RKO (cell line): ENCODE data around the gene SNX5.
"Not testable (repeated sequence)": the region's sequence is repeated elsewhere in the genome, so short reads cannot be mapped to it uniquely, and the experiment has no call there.

Experiments used
- DNase-seq: peaks from one replicate; pipeline ENCODE4 v3.0.0-alpha.2; 2016; ENCODE audit warnings: low spot score

The SNX5 gene

GRCh38 chr20:17960400-17960885 is 8.2 kb downstream of the SNX5 start:
- DNase-seq: not testable (repeated sequence)

- no peak for DNase-seq
These were observed 9.4 kb downstream of the SNX5 start for GRCh38 chr20:17959257-17959627.

- DNase-seq: no peak
These were observed 10.0 kb downstream of the SNX5 start for GRCh38 chr20:17958373-17959256.

- no peak for DNase-seq
These were observed 10.9 kb downstream of the SNX5 start for GRCh38 chr20:17957505-17958363.

GRCh38 chr20:17956099-17956685 is 12.4 kb downstream of the SNX5 start:
- DNase-seq: no peak

- no peak for DNase-seq
These were observed 13.3 kb downstream of the SNX5 start for GRCh38 chr20:17955302-17955701.

GRCh38 chr20:17953935-17954334 is 14.7 kb downstream of the SNX5 start:
- DNase-seq: no peak

GRCh38 chr20:17952692-17953684 is 15.6 kb downstream of the SNX5 start:
- no peak for DNase-seq

GRCh38 chr20:17951323-17951722 is 17.3 kb downstream of the SNX5 start:
- DNase-seq: no peak

- DNase-seq: no peak
These were observed 17.9 kb downstream of the SNX5 start for GRCh38 chr20:17950670-17951069.

- no peak for DNase-seq
These were observed 18.7 kb downstream of the SNX5 start for GRCh38 chr20:17949899-17950298.

- no peak for DNase-seq
These were observed 20.2 kb downstream of the SNX5 start for GRCh38 chr20:17948442-17948841.

GRCh38 chr20:17947474-17947815 is 21.1 kb downstream of the SNX5 start:
- DNase-seq: no peak

- no peak for DNase-seq
These were observed 21.8 kb downstream of the SNX5 start for GRCh38 chr20:17946572-17947473.

GRCh38 chr20:17946040-17946439 is 22.6 kb downstream of the SNX5 start:
- no peak for DNase-seq

- DNase-seq: no peak
These were observed 23.6 kb downstream of the SNX5 start for GRCh38 chr20:17944854-17945474.

GRCh38 chr20:17943343-17943742 is 25.3 kb downstream of the SNX5 start:
- no peak for DNase-seq

GRCh38 chr20:17941826-17942196 is 26.8 kb downstream of the SNX5 start:
- no peak for DNase-seq

GRCh38 chr20:17941087-17941825 is 27.3 kb downstream of the SNX5 start:
- no peak for DNase-seq
